GM12801 (cell line): ENCODE measurements around the gene ADCY3.

ENCODE experiments used
- TF ChIP-seq, protein P1 (sequence below): IDR thresholded peaks from one replicate; pipeline ENCODE4 v1.5.1; 2011; ENCODE audit warnings: control low read depth; ENCODE audit not compliant: insufficient read length; ENCODE audit errors: extremely low read depth

The ADCY3 gene

GRCh38 chr2:24883946-24884345 lies 36.1 kb downstream of the ADCY3 start:
- TF ChIP-seq, protein P1, sequence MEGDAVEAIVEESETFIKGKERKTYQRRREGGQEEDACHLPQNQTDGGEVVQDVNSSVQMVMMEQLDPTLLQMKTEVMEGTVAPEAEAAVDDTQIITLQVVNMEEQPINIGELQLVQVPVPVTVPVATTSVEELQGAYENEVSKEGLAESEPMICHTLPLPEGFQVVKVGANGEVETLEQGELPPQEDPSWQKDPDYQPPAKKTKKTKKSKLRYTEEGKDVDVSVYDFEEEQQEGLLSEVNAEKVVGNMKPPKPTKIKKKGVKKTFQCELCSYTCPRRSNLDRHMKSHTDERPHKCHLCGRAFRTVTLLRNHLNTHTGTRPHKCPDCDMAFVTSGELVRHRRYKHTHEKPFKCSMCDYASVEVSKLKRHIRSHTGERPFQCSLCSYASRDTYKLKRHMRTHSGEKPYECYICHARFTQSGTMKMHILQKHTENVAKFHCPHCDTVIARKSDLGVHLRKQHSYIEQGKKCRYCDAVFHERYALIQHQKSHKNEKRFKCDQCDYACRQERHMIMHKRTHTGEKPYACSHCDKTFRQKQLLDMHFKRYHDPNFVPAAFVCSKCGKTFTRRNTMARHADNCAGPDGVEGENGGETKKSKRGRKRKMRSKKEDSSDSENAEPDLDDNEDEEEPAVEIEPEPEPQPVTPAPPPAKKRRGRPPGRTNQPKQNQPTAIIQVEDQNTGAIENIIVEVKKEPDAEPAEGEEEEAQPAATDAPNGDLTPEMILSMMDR, result no peak

DNA sequence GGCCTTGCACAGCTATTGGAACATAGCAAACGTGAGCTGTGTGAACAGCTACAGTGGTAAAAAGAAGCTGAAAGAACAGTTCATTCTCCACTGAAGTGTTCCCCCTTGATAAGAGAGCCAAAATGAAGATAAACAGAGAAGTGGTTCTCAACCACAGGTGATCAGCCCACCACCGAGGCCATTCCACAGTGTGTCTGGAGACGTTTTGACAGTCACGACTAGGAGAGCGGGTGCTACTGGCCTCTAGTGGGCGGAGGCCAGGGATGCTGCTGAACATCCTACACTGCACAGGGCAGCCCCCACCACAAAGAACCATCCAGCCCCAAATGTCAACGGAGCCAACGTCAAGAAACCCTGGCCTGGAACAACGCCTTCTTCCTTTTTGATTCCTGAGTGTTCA lies 38.4 kb downstream of the ADCY3 start:
- TF ChIP-seq, protein P1, result no peak

DNA sequence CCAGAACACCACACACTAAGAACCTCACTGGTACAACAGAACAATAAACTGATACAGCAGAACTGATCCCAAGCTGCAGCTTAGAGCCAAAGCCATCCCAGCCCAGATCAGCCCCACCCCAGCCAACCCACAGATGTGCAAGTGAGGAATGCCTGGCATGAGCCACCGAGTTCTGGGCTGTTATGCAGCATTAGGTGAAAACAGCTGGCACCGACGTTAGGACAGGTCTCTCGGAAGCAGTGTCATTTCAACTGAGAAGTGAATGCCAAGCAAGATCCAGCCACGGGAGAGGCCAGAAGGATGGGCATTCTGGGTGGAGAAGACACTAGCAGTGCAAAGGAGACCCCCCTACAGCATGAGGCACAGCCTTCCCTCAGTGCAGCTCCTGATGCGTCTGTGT lies 38.9 kb downstream of the ADCY3 start:
- TF ChIP-seq, protein P1, result no peak

DNA sequence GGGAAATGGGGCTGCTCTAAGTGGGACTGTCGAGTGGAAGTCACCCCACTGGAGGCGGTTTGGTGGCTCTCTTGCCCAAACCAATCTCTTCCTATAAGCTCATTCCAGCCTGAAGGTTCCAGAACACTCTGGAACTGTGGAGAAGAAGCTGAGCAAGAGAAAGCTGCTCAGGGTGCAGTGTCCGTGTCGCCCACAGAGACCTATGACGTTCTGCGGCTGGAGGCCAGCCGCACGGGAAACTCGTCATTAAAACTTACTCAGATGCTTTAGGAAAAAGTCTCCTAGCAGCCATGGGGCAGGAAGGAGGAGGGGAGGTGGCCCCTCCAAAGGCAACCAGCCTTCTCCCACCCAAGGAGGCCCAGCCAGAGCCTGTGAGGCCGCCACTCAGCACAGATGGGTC lies 41.7 kb downstream of the ADCY3 start:
- TF ChIP-seq, protein P1, result no peak

DNA sequence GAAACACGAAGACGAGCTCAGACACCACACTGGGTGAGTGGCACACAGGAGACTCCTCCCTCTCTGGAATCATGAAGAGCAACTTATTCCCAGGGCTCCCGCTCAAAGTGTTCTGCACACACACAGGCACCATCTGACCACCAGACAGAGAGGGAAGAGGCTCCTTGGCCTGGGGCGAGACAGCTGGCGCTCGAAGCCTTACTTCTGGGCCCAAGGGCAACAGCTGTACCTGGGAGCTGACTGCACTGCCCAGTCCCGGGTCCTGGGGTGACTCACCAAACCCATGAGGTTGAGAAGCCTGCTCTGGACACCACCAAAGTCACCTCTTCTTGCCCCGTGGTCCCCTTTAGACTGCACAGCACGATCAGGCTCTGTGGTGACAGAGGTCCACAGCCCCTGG lies 42.4 kb downstream of the ADCY3 start:
- TF ChIP-seq, protein P1, result no peak

DNA sequence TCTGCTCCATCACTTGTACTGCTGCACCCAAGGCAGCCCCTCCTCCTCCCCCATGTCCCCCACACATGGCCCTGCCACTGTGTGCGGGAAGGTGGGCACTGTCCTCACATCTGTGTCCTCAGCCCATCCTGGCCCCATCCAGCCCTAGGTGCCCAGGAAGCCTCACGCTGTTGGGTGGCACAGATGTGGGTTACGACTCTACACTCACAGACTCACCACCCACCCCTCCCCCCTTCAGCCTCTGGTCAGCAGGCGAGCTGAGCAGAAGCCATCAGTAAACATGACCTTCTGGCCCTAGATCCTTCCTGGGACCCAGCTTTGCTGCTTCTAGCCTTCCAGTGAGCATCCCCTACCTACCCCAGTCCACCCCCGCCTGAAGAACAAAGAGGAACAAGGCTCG lies 43.0 kb downstream of the ADCY3 start:
- TF ChIP-seq, protein P1, result no peak

DNA sequence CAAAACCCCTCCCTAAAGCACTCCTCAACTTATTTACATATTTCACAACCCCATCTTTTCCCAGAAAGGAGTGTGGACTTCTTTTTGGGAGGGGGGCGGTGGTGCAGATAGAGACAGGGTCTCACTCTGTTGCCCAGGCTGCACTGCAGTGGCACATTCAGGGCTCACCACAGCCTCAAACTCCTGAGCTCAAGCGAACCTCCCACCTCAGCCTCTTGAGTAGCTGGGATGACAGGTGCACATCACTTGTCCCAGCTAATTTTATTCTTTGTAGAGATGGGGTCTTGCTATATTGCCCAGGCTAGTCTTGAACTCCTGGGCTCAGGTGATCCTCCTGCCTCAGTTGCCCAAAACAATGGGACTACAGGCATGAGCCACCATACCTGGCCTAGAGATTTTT lies 44.1 kb downstream of the ADCY3 start:
- TF ChIP-seq, protein P1, result no peak

DNA sequence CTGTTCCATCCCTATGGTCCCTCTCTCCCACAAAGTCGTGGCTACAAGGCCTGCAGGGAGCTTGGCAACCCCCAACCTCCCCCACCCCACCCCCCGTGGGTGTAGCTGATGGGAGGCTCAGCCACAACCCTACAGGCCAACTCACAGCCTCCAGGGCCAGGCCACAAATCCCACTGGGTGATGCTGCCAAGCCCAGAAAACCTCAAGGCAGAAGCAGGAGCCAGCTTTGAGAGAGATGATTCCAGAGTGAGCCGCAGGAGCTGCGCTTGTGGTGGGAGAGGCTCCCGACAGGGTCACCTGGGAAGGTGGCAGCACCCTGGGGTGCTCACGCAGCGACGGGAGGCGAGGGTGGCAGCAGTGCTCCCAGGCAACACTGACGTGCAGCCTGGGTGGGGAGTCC lies 44.8 kb downstream of the ADCY3 start:
- TF ChIP-seq, protein P1, result no peak
